ENCODE measurements around the gene HDAC4.

GRCh38 chr2:239405071-239405470, 4.3 kb upstream of the HDAC4 start:
- TF ChIP-seq CTCF (IDR thresholded peaks at IDR 0.05): no peak
- no peak for TF ChIP-seq POLR2A (IDR thresholded peaks at IDR 0.05)
